GM12874 (cell line): Measurements from ENCODE around the gene POLR2M.

Experiments used
- CTCF ChIP-seq: IDR thresholded peaks from 2 replicates; pipeline ENCODE4 v1.5.1; 2011; ENCODE audit warnings: low read depth, mild to moderate bottlenecking, control low read depth, low read length, moderate library complexity; ENCODE audit not compliant: insufficient read depth

POLR2M gene

GRCh38 chr15:57740048-57740447, 33.5 kb downstream of the POLR2M start:
- TF ChIP-seq CTCF: no peak

GRCh38 chr15:57741089-57741488, 34.6 kb downstream of the POLR2M start:
- no peak for TF ChIP-seq CTCF

DNA sequence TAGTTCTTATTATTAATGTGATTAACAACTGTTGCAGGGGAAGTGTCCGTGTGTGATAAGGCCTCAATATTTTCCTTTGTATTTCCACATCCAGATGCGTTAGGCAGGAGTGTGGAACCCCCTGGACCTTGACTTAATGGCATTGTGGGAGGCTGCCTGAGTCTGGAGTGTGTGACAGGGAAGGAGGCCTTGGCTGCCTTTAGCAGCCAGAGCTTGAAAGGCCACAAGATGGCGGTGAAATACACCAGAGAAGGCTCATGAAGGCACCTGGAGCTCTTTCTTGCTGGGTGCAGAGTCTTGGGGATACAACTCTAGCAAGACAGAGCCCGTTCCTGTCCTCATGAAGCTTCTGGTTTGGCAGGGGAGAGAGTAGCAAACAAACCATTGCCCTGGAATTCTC, 36.9 kb downstream of the POLR2M start:
- TF ChIP-seq CTCF: 0 out of 2 replicates have a peak, but pooled peaks have one; percentile 7

- TF ChIP-seq CTCF: no peak
These were observed 40.3 kb downstream of the POLR2M start for GRCh38 chr15:57746786-57747185.

- no peak for TF ChIP-seq CTCF
These were observed 40.8 kb downstream of the POLR2M start for GRCh38 chr15:57747206-57747896.

DNA sequence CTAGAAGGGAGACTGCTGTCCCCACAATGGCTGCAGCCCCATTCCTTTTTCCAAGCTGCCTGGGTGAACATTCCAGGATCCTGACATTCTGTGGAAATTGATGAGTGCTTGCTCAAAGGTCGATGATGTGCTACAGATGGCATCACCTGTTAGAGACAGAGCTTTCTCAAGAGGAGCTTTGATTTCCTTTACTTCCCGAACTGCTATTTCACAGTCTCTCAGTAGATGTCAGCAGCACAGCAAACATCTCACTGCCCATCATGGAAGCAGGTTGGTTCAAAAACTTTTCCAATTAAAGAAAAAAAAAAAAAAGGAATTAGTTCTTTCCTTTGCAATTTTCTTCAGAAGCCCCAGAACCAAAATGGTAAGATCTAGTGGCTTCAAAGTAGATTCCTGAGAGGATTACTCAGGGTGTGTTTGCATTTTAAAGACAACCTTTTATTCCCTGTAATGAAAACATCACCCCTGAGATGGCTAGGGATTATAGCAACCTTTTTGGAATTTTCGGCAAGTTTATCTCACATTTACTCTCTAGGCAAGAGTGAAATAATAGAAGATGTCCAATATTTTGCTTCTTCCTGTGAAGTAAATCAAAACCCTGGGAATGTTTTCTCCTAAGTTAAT, 44.8 kb downstream of the POLR2M start:
- TF ChIP-seq CTCF: 0 out of 2 replicates have a peak, but pooled peaks have one; percentile 24

- no peak for TF ChIP-seq CTCF
These were observed 45.9 kb downstream of the POLR2M start for GRCh38 chr15:57752436-57752835.
